AG09309 (cell line): Measurements from ENCODE around the gene CYTIP.
A peak's percentile ranks its signal among the peaks of the same experiment; 100 is the strongest.
"Not testable (repeated sequence)": the region's sequence is repeated elsewhere in the genome, so short reads cannot be mapped to it uniquely, and the experiment has no call there.

ENCODE experiments used
- DNase-seq: peaks from one replicate; pipeline ENCODE4 v3.0.0-alpha.2; 2010; ENCODE audit warnings: low read depth
- H3K4me3 ChIP-seq: 2 replicates; pipeline ENCODE4 v1.5.1; 2011; ENCODE audit warnings: mild to moderate bottlenecking, low read depth, low read length, moderate library complexity; ENCODE audit not compliant: control insufficient read depth
- CTCF ChIP-seq: IDR thresholded peaks from 2 replicates; pipeline ENCODE4 v1.5.1; 2011; ENCODE audit warnings: mild to moderate bottlenecking, low read depth, low read length, inconsistent platforms; ENCODE audit not compliant: insufficient read depth, control insufficient read depth; ENCODE audit errors: missing control alignments

The CYTIP gene

GRCh38 chr2:157413326-157414035, 30.4 kb downstream of the CYTIP start:
- TF ChIP-seq CTCF = no peak
- no peak overlapping the region for H3K4me3 ChIP-seq
- no peak for DNase-seq

GRCh38 chr2:157411624-157412336, 32.1 kb downstream of the CYTIP start:
- no peak for DNase-seq
- TF ChIP-seq CTCF = no peak
- no peak overlapping the region for H3K4me3 ChIP-seq

- not testable (repeated sequence) for DNase-seq, H3K4me3 ChIP-seq
These were observed 38.5 kb downstream of the CYTIP start for GRCh38 chr2:157405398-157405797.

GRCh38 chr2:157404363-157404762, 39.5 kb downstream of the CYTIP start:
- peak; percentile 3 for DNase-seq
- H3K4me3 ChIP-seq = no peak overlapping the region
- TF ChIP-seq CTCF = no peak

GRCh38 chr2:157402801-157403485, 40.9 kb downstream of the CYTIP start:
- not testable (repeated sequence) for H3K4me3 ChIP-seq, DNase-seq

- TF ChIP-seq CTCF = no peak
- no peak for DNase-seq
- no peak overlapping the region for H3K4me3 ChIP-seq
These were observed 48.1 kb downstream of the CYTIP start for GRCh38 chr2:157395811-157396210.

GRCh38 chr2:157394928-157395327, 49.0 kb downstream of the CYTIP start:
- no peak for TF ChIP-seq CTCF
- no peak overlapping the region for H3K4me3 ChIP-seq
- no peak for DNase-seq
